GM19023 (cell line): Measurements from ENCODE around the gene SCO2.

Experiments
- ATAC-seq: cut with Tn5 transposase; IDR thresholded peaks from one replicate; pipeline ENCODE4 v1.9.1; 2021; ENCODE audit warnings: mild to moderate bottlenecking, moderate library complexity; ENCODE audit not compliant: unreplicated experiment

The SCO2 gene

GRCh38 chr22:50503475-50504145, 21.8 kb downstream of the SCO2 start:
- ATAC-seq = no peak

DNA sequence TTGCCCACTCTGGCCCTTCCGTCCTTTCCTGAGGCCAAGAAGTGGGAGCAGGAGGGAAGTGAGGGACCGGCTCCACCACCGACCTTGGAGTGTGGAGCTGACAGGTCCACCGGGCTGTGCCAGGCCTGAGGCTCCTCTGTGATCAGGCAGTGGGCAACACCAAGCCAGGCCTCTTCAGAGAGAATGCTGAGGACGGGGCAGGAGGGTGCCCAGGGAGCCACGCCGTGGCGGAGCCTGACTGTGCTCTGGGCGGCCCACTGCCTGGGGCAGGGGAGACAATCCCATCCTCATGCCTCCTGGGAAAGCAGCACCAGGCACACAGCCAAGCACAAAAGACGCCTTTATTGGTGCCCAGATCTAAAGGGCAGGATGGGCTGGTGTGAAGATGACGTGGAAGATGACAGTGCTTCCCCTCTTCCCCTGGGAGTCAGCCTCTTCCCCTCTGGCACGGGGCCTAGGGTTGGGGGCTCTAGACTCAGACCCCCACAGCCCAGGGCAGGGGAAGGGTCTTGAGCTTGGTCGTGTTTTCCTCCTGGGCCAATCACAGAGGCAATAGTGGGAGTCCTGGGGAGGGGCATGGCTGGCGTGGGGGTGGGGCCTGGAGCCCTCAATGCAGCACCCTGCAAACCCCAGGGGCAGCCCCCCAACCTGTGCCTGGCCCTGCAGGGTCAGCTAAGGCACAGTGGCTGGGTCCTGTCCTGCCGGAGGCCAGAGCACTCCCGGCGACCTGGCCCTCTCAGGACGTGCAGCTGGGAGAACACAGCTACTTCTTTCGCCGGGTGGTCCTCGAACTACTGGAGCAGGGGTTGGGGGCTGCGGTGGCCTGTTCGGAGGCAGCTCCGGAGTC, 22.5 kb downstream of the SCO2 start:
- no peak for ATAC-seq

DNA sequence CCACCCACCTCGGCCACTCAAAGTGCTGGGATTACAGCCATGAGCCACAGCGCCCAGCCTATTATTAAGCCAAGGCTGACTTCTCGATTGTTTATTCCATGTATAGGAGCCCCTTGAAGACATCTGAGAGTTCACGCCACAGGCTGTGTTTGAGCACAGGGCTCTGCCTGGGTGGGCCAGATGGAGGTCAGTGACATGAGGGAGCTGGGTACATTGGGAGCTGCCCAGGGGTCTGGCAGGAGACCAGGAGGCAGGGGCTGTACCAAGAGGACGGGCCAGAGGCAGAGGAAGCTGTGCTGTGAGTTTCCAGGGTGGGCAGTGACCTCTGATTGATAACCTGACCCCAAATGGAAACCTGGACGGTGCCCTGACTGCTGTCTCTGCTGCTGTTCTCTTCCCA, 23.3 kb downstream of the SCO2 start:
- ATAC-seq = no peak

- no peak for ATAC-seq
Observed at GRCh38 chr22:50500452-50500851, 24.9 kb downstream of the SCO2 start.

GRCh38 chr22:50498322-50498890, 27.0 kb downstream of the SCO2 start:
- ATAC-seq = no peak

DNA sequence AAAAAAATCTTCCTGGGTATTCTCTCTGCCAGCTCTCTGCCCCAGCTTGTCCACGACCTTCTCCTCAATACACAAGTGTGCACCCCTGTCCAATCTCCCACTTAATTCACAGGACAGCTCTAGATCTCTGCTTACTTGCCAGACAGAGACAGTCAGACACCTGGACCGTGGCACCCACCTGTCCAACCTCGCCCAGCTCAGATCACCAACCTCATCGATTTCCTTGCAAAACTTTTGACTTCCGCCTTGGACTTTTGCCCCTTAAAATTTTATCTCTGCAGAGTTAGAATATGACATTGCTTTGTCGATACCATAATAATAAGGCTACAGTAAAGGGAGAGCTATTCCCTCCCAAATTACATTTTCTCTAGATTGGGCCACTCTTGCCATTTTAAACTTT, 28.3 kb downstream of the SCO2 start:
- ATAC-seq = no peak

DNA sequence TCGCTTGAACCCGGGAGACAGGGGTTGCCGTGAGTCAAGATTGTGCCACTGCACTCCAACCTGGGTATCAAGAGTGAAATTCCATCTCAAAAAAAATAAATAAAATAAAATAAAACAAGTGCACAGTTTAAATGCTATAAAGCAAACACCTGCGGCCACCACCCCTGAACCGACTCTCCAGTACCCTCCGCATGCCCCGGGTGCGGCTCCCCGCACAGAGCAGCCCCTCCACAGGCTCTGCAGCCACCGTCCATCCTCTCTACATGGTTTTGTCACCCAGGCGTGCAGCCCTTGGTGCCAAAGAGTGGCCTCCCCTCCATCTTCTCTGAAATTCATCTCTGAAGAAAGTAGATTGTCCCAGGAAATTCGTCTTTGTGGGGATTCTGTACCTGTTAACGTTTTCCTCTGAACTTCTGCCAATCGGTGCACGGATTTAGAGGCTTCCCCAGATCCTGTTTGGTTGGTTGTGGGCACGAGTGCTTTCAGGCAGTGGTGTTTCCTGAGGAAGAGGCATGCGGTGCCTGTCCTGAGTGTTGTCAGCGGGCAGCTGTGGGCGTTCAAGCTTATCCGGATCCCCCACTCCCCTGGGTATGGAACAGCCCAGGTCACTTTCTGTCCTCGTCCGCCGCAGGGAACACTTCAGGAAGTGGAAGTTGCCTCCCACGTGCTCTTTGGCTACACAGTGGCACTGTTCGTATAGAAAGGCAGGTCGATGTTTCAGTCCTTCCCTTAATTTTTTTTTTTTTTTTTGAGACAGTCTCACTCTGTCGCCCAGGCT, 34.7 kb downstream of the SCO2 start:
- no peak for ATAC-seq

- ATAC-seq = no peak
Observed at GRCh38 chr22:50489363-50490243, 35.8 kb downstream of the SCO2 start.

DNA sequence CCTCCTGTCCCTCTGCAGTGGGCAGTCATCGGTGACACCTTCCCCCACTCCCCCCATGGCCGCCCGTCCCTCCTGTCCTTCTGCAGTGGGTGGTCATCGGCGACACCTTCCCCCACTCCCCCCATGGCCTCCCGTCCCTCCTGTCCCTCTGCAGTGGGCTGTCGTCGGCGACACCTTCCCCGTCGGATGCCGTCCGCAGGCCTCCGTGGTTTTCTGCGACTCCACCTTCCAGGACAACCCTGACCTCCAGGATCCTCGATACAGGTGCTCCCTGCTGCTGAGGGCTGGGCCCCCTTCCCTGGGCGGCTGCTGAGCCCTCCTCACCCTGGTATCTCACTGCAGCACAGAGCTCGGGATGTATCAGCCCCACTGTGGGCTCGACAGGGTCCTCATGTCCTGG, 36.5 kb downstream of the SCO2 start:
- ATAC-seq = no peak

- ATAC-seq = no peak
Observed at GRCh38 chr22:50488006-50488677, 37.3 kb downstream of the SCO2 start.

DNA sequence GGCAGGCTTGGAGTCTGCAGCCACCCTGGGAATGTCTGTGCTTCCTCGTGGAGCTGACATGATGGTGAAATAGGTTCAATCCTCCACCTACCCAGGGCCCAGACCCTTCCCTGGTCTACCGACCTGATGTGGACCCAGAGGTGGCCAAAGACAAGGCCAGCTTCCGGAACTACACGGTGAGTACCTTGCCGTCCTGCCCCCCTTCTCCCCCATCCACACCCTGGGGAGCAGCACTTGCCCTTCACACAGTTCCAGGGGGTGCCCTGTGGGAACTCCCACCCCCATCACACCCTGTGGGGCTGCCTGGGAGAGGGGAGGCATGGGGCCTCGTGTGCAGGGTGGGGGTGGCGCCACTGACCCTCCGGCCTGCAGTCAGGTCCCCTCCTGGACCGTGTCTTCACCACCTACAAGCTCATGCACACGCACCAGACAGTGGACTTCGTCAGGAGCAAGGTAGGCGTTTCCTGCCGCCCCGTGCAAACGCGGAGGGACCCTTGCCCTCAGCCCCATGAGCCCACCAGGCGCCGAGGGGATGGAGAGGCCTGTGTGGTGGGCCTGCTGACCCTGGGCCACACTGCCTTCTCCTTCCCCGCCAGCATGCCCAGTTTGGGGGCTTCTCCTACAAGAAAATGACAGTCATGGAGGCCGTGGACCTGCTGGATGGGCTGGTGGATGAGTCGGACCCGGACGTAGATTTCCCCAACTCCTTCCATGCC, 38.0 kb downstream of the SCO2 start:
- ATAC-seq = no peak

GRCh38 chr22:50486561-50487289, 38.7 kb downstream of the SCO2 start, which contains the start of gene MIOX:
Gene MIOX, plus strand, starts transcription at chr22:50486859. Its CDS starts 39 bp downstream, at chr22:50486898.
- ATAC-seq = no peak

GRCh38 chr22:50485221-50486131, 39.9 kb downstream of the SCO2 start:
- no peak for ATAC-seq

DNA sequence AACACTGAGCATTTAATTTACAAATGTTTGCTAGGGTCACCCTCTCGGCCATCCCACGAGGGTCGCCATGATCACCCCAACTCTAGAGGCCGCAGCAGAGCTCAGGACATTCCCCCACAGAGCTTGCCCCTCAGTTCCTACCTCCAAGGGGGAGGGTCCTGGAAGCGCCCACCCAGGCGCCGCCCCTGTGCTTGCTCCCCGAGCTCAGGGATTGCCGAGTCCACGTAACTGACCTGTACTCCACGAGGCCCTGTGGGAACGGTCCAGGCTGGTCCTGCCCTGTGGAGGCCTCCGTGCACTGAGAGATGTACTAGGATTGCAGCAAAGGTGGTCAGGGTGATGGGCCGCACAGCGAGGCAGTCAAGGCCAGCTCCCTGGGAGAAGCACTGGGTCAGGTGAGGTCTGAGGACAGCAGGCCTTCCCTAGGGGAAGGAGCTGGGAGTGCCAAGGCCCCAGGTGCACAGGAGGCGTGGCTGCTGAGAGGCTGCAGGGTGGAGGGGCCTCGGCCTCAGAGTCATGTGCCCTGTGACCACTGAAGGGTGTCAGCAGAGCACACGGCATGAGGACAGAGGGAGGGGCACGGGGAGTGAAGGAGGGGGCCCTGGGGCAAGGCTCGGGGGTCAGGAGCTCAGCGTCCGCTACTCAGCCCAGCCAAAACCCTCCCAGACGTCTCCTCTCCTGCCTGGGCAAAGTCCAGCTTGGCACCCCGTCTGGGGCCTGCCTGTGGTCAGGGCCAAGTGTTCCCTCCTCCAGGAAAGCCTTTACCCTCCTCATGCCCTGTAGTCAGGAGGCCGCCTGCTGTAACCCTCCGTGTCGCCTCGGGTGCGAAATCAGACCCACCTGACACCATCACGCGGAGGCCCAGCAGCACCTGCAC, 41.2 kb downstream of the SCO2 start:
- no peak for ATAC-seq

DNA sequence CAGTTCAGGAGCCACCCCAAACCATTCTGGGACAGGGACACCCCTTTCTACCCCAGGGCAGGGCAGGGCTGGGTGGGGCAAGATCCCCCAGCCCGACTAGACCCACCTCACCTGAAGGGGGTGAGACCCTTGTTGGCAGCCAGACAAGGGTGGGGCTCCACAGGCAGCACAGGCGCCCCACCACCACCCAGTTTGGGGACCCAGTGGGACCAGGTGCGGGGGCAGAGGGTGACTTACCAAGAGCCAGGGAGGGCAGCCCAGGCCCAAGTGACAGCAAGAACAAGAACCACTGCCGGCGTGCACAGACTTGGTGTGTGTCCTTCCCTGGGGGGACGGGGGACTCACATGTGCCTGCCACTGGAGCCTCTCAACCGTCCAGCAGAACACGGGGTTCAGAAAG, 41.8 kb downstream of the SCO2 start:
- no peak for ATAC-seq

- ATAC-seq = no peak
Observed at GRCh38 chr22:50483106-50483505, 42.3 kb downstream of the SCO2 start.
